ENCODE measurements around the gene HACD3.
A peak's percentile ranks its signal among the peaks of the same experiment; 100 is the strongest.
"Not testable (repeated sequence)": the region's sequence is repeated elsewhere in the genome, so short reads cannot be mapped to it uniquely, and the experiment has no call there.

Gene HACD3

GRCh38 chr15:65550681-65551098 lies 20.4 kb downstream of the HACD3 start:
- no peak for DNase-seq (ENCODE audit: low read depth)

- no peak for DNase-seq (ENCODE audit: low read depth)
These were observed 20.9 kb downstream of the HACD3 start for GRCh38 chr15:65551183-65551582.

- not testable (repeated sequence) for DNase-seq (ENCODE audit: low read depth)
These were observed 22.6 kb downstream of the HACD3 start for GRCh38 chr15:65552851-65553250.

- no peak for DNase-seq (ENCODE audit: low read depth)
These were observed 23.4 kb downstream of the HACD3 start for GRCh38 chr15:65553691-65554090.

- DNase-seq (ENCODE audit: low read depth): no peak
These were observed 26.4 kb downstream of the HACD3 start for GRCh38 chr15:65556622-65557021.

- no peak for DNase-seq (ENCODE audit: low read depth)
These were observed 28.1 kb downstream of the HACD3 start for GRCh38 chr15:65558336-65558735.

- DNase-seq (ENCODE audit: low read depth): no peak
These were observed 28.9 kb downstream of the HACD3 start for GRCh38 chr15:65558997-65559760.

GRCh38 chr15:65559941-65560340 lies 29.7 kb downstream of the HACD3 start:
- no peak for DNase-seq (ENCODE audit: low read depth)

- DNase-seq (ENCODE audit: low read depth): no peak
These were observed 31.7 kb downstream of the HACD3 start for GRCh38 chr15:65561934-65562333.

GRCh38 chr15:65569728-65570127 lies 39.5 kb downstream of the HACD3 start:
- DNase-seq (ENCODE audit: low read depth): no peak

GRCh38 chr15:65571971-65572370 lies 41.7 kb downstream of the HACD3 start:
- DNase-seq (ENCODE audit: low read depth): no peak

- DNase-seq (ENCODE audit: low read depth): peak; percentile 39
These were observed 46.4 kb downstream of the HACD3 start for GRCh38 chr15:65576664-65577063.

- DNase-seq (ENCODE audit: low read depth): no peak
These were observed 47.1 kb downstream of the HACD3 start for GRCh38 chr15:65577129-65577996.

- no peak for DNase-seq (ENCODE audit: low read depth)
These were observed 48.9 kb downstream of the HACD3 start for GRCh38 chr15:65578904-65579728.

GRCh38 chr15:65579762-65580161 lies 49.5 kb downstream of the HACD3 start:
- DNase-seq (ENCODE audit: low read depth): no peak

GRCh38 chr15:65580287-65580686 lies 50.0 kb downstream of the HACD3 start:
- DNase-seq (ENCODE audit: low read depth): peak; percentile 47

GRCh38 chr15:65583701-65584100 lies 53.4 kb downstream of the HACD3 start:
- DNase-seq (ENCODE audit: low read depth): no peak

GRCh38 chr15:65584241-65584640 lies 54.0 kb downstream of the HACD3 start:
- no peak for DNase-seq (ENCODE audit: low read depth)

- DNase-seq (ENCODE audit: low read depth): no peak
These were observed 56.8 kb downstream of the HACD3 start for GRCh38 chr15:65587094-65587493.

- no peak for DNase-seq (ENCODE audit: low read depth)
These were observed 65.7 kb downstream of the HACD3 start for GRCh38 chr15:65595960-65596359.

GRCh38 chr15:65598468-65598867 lies 68.2 kb downstream of the HACD3 start:
- DNase-seq (ENCODE audit: low read depth): no peak

- DNase-seq (ENCODE audit: low read depth): no peak
These were observed 69.4 kb downstream of the HACD3 start for GRCh38 chr15:65599677-65600076.
